Stomach (tissue), 4 donors: ENCODE measurements around the gene GDF11.

Experiments used
- CTCF ChIP-seq, 7 experiments: fragments of 450-650 bp in 4 of 7; fragments of 200-600 bp in 3 of 7; sonication (generic) in 3 of 7; IDR thresholded peaks; one replicate each; pipeline ENCODE4 v1.5.1; 2016 to 2019; ENCODE audit warnings: antibody characterized with exemption in 7 of 7, control low read depth in 2 of 7, mild to moderate bottlenecking in 1 of 7
- POLR2A ChIP-seq, 4 donors: fragments of 450-650 bp; IDR thresholded peaks; one replicate each; pipeline ENCODE4 v1.6.1; 2016; ENCODE audit warnings: antibody characterized with exemption in 4 of 4, control low read depth in 2 of 4, mild to moderate bottlenecking in 1 of 4, moderate library complexity in 1 of 4

- no peak for TF ChIP-seq CTCF (IDR thresholded peaks at IDR 0.05)
- peak in 1 of 4 donors; percentile 2 for TF ChIP-seq POLR2A (IDR thresholded peaks at IDR 0.05)
Measured at GRCh38 chr12:55728939-55729818, 13.7 kb upstream of the GDF11 start, which contains the start of gene CD63.
